Left kidney (tissue), 2 donors: Measurements from ENCODE around the gene KCNJ15. TPM values are rescaled to one million over a fixed set of nuclear protein-coding genes. Genes with fewer than 3 reads are reported as not detected.
A peak's percentile ranks its signal among the peaks of the same experiment; 100 is the strongest.

Experiments
- DNase-seq: peaks from one replicate; pipeline ENCODE4 v3.0.0-alpha.2; 2013
- polyA plus RNA-seq: library from polyadenylated mRNA; unstranded; fragments of 120-200 nt; gene quantifications from one replicate; pipeline ENCODE4 v1.2.1, GENCODE V29; 2013; ENCODE audit not compliant: insufficient read length

Gene KCNJ15
- polyA plus RNA-seq, 1 donor: 269 TPM

DNA sequence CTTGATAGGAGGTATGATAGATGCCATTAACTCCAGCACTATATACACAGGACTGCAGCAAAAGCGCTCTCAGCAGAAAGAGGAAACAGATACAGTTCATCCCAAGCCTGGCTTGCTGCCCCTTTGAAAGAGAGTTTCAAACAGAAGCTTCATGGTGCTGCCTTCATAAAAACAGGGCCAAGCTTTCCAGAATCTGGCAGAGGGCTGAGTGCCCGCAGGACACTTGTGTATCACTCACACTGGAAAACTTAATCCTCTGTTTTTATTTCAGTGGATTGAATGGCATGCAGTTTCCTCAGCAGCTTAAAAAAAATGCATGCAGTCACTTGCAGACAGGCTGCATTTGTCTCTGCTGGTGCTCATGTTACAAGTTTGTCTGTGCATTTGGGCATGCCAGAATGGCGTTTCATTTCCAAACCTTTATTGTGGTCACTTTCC is 40.4 kb downstream of the KCNJ15 start:
- no peak for DNase-seq

- no peak for DNase-seq
These were observed 41.1 kb downstream of the KCNJ15 start for GRCh38 chr21:38297871-38298270.

GRCh38 chr21:38298832-38299231 is 42.0 kb downstream of the KCNJ15 start:
- DNase-seq: no peak

- DNase-seq: no peak
These were observed 42.9 kb downstream of the KCNJ15 start for GRCh38 chr21:38299671-38300070.

- no peak for DNase-seq
These were observed 43.4 kb downstream of the KCNJ15 start for GRCh38 chr21:38300141-38300578.

DNA sequence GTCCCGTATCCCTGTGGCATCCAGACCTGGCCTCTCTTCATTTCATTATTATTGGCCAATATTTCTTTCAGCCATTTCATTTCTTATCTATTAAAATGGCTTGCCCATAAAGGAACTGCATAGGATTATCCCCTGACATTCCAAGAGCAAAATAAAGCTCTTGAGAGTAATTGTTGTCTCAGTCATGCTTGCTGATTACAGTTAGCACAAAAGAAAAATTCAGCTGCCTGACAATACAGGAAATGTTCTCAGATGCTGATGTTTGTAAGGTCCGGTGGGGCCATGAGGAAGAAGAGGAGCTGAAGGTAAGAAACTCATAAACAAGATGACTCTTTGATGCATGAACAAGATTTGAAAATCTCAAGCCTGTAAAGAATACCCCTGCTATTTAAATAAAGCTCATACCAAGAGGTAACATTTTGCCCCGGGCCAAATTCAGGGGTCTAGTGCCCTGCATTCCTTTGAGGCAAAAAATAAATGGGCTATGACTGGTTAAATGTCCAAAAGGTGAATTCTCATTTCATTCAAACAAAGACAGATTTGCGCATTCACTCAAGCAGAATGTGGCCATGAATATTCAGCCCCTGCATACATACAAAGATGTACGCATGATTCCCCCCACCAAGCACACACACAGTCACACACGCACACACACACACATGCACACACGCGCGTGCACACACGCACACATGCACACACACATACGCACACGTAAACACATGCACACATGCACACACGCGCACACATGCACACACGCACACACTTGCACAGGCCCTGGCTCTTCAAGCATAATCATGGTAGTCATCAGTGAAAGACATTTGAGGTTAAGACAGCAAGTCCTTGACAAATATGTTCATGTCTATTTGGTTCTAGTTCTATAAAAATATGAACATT is 44.8 kb downstream of the KCNJ15 start:
- DNase-seq: no peak

GRCh38 chr21:38303300-38303699 is 46.5 kb downstream of the KCNJ15 start:
- no peak for DNase-seq

DNA sequence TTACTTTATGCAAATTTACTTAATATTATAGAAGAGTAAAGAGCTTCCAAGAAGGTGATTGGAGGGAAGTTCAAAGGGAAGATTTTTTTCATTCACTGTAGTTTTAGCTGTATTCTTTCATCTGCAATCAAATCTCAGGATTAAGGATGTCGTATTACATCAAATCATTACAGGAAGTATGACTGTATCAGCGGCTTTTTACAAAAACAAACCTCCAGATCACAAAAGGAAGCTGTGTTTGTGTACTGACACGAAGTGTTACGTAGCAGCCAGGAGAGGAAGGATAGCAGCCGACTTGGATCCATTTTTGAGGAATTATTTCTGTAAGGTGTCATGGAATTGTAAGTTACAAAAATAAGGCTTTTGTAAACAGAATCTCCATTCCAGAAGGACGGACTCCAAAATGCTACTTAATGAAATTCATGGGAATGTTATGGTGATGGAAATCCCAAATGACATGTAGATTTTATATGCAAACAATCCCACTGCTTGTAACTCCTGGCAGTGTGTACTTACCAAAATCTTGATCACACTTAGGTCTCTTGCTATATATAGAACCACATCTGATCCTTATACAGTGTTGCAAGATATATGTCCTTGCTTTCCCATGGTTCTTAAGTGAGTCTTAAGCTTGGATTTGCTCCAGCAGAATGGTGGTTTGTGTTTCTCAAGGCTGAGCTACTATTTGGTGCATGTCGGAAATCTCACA is 49.8 kb downstream of the KCNJ15 start:
- no peak for DNase-seq

- no peak for DNase-seq
These were observed 51.2 kb downstream of the KCNJ15 start for GRCh38 chr21:38307771-38308531.

DNA sequence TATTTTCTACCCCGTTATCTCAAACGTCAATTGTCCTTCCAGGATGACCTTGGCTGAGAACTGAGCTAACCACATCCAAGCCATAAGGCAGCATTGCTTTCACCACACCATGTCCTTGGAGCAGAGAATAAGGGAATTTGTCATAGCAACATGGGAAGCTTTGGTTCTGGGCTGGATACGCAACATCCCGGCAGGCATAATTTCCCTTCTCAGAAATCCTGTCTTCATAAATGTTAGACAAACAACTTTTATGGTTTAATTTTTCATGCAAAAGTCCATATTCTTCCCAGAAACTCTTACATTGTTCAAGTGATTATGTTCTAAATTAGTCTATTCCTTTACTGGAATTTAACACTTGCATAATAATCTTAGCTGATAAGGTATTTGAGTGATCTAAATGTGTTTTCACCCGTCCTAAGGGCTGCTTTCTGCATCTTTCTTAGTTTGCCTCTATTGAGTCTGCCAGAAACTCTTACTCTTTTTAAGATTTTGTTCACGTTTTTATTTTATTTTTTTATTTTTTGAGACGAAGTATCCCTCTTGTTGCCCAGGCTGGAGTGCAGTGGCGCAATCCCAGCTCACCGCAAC is 51.8 kb downstream of the KCNJ15 start:
- no peak for DNase-seq

GRCh38 chr21:38310646-38311485 is 54.1 kb downstream of the KCNJ15 start:
- no peak for DNase-seq

GRCh38 chr21:38311765-38312164 is 55.0 kb downstream of the KCNJ15 start:
- no peak for DNase-seq

DNA sequence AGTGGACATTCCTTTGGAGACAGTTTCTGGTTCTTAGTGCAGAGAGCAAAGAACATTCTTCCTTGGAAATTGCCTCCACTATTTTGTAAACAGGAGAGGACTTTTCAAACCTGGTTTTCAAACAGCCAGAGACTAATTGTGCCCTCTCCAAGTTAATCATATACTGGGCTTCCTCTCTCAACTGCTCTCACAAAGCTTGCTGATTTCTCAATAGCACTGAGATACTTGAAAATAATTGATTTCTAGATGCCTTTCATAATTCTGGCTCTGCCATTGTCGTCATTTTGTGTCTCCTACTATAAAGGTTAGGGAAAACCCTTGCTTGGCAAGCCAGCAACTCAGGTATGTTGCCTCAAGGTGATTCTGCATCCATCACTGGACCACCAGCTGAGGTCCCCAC is 56.0 kb downstream of the KCNJ15 start:
- no peak for DNase-seq

DNA sequence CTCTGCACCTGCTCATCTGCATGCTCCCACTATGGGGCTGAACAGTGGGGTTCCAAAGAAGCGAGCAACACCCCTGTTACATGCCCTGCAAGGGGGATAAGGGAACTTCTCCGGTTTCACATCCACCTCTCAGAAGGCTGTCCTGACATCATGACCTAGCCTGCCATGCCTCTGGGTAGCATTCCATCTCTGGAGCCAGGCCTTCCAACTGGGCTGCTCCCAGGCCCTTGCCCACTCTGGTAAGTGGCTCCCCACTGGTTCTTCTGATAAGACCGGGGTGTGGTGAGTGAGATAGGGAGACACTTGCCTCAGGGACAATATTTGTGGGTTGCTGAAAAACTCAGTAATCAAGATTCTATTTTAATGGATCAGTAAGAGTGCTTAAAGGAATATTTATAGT is 57.8 kb downstream of the KCNJ15 start:
- DNase-seq: no peak

GRCh38 chr21:38315122-38315521 is 58.3 kb downstream of the KCNJ15 start:
- no peak for DNase-seq

DNA sequence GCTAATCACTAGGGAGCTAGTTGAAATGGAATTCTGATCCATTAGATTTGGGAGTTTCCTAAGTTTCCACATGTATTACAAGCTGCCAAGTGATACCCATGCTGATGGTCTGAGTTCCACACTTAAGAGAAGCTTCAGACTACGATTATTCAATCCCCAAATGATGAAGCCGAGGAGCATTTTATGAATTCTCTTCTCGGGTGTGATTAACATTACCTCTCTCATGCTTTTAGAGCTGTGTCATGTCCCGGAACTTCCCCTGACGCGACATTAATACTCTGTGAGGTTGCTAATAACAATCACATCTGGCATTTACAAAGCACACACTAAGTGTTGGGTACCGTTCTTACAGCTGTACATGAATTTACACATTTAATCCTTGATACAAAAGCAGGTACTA is 63.0 kb downstream of the KCNJ15 start:
- DNase-seq: no peak

GRCh38 chr21:38321568-38321967 is 64.8 kb downstream of the KCNJ15 start:
- DNase-seq: no peak

- no peak for DNase-seq
These were observed 65.6 kb downstream of the KCNJ15 start for GRCh38 chr21:38322311-38322950.

GRCh38 chr21:38323721-38324531 is 67.1 kb downstream of the KCNJ15 start:
- DNase-seq: peak; percentile 70

DNA sequence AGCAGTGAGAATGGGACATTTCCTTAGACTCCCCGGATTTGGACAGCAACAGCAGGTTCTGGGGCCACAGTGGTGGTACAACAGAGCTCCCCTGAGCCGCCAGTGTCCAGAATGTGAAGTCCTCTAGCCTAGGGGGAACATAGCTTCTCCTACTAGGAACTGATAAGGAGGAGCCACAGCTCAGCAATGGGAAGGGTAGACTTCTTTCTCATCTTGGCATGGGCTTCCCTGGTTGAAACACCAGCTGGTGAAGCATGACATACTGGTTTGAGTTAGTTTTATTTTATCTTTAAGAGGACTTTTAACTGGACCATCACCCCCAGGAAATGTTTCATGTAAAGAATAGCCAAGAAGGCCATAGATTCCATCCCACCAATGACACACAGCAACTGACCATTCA is 68.4 kb downstream of the KCNJ15 start:
- DNase-seq: no peak
